ENCODE results near the gene MPND.

DNA sequence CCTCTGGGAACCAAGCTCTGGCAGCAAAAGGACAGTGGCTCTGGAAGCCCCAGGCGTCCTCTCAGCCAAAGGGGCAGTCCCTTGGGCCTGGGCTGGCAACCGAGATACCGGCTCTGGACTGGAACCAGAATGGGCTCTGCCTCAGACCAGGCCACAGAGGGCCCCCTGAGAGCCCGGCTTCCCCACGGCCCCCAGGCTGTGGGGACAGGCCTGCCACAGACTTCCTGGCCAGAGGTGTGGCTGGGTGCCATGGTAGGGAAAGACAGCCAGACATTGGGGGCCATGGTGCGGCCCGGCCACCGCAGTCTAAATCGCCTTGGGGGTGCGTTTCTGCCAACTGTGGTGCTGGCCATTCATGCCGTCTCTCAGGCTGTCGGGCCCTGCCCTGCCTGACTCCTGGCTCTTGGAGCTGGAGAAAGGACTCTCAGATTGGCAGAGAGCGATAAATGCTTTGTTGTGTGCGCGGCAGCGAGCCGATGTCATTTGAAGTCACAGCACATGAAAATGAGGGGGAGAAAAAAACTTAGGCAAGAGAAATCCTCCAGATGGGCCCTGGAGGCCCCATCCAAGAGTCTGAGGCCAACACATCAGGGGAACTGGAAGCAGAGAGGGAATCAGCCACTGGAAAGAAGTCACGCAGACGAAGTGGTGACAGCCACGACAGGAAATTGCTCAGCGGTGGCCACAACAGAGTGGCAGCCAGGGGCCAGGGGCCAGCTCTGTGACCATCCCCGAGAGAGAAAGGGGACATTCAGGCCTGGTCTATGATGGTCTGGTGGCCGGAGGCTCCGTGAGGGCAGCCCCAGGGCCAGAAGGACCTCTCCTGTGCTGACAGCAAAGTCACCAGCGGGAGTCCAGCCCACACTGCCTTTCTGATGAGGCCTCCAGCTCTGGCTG is 30.5 kb downstream of the MPND start:
- no peak for TF ChIP-seq POLR2AphosphoS5 (IDR thresholded peaks at IDR 0.05; ENCODE audit: low read depth, low read length)
- no peak for TF ChIP-seq POLR2A (IDR thresholded peaks at IDR 0.05; ENCODE audit: low read depth, low read length)
- no peak for TF ChIP-seq TAF1 (IDR thresholded peaks at IDR 0.05; ENCODE audit: borderline replicate concordance, low read depth, low read length)

Measured in GM12892 (cell line).